ENCODE data around the gene CTDSPL2.

CTDSPL2 gene

DNA sequence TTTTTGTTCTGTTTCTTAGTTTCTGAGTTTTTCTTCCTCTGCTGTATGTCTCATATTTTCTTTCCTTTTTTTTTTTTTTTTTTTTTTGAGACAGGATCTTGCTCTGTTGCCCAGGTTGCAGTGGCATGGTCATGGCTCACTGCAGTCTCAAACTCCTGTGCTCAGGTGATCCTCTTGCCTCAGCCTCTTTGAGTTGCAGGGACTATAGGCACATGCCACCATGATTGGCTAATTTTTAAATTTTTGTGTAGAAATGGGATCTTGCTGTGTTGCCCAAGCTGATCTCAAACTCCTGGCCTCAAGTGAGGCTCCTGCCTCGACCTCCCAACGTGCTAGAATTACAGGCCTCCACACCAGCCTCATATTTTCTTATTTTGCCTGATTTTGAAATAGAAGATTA lies 51.9 kb downstream of the CTDSPL2 start:
- H3K9ac ChIP-seq (ENCODE audit: low read depth, low read length, poor library complexity, severe bottlenecking), result no peak overlapping the region
- H3K27me3 ChIP-seq (ENCODE audit: insufficient read depth, low read length, poor library complexity, severe bottlenecking), result no peaks in the 10 kb centered on the region
- TF ChIP-seq, protein P1, sequence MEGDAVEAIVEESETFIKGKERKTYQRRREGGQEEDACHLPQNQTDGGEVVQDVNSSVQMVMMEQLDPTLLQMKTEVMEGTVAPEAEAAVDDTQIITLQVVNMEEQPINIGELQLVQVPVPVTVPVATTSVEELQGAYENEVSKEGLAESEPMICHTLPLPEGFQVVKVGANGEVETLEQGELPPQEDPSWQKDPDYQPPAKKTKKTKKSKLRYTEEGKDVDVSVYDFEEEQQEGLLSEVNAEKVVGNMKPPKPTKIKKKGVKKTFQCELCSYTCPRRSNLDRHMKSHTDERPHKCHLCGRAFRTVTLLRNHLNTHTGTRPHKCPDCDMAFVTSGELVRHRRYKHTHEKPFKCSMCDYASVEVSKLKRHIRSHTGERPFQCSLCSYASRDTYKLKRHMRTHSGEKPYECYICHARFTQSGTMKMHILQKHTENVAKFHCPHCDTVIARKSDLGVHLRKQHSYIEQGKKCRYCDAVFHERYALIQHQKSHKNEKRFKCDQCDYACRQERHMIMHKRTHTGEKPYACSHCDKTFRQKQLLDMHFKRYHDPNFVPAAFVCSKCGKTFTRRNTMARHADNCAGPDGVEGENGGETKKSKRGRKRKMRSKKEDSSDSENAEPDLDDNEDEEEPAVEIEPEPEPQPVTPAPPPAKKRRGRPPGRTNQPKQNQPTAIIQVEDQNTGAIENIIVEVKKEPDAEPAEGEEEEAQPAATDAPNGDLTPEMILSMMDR (conservative IDR thresholded peaks at IDR 0.05; ENCODE audit: low read length), result no peak
- no peak for TF ChIP-seq EZH2phosphoT487 (IDR thresholded peaks at IDR 0.05; ENCODE audit: borderline replicate concordance)
- H3K4me1 ChIP-seq (ENCODE audit: insufficient read depth, low read length, poor library complexity, severe bottlenecking), result no peaks in the 10 kb centered on the region
- H3K4me2 ChIP-seq (ENCODE audit: low read depth, low read length, poor library complexity, severe bottlenecking), result no peak overlapping the region
- no peaks in the 10 kb centered on the region for H3F3A ChIP-seq (ENCODE audit: low read depth)
- no peak overlapping the region for H2AFZ ChIP-seq (ENCODE audit: low read length)
- H3K36me3 ChIP-seq (ENCODE audit: insufficient read depth, low read length), result peaks cover 5% of the 10 kb centered on the region; the same call in 1 of the 2 replicates
- H3K9me3 ChIP-seq (ENCODE audit: insufficient read depth, low read depth, low read length), result no peaks in the 10 kb centered on the region
- H4K20me1 ChIP-seq (ENCODE audit: insufficient read depth, low read length, poor library complexity, severe bottlenecking), result peaks cover 31% of the 10 kb centered on the region
- no peaks in the 10 kb centered on the region for H3K9me2 ChIP-seq (replicated peaks; ENCODE audit: low read depth, low read length)
- no peak overlapping the region for H3K4me3 ChIP-seq (ENCODE audit: low read length, poor library complexity, severe bottlenecking)
- peaks cover 65% of the 10 kb centered on the region for H3K79me2 ChIP-seq (ENCODE audit: insufficient read depth, low read length)

DNA sequence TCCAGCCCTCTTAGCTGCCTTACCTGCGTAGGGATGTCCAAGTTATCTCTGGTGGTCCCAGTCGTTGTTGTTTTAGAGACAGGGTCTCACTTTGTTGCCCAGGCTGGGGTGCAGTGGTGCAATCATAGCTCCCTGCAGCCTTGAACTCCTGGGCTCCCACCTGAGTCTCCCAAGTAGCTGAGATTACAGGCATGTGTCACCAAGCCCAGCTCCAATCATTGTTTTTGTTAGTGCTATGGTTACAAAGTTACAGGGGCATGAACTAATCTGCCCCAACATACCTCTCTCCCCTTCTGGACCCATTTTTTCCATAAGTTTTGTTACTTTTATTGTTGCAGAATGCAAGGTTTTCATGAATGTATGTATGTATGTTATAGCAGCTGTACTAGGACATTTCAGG lies 54.7 kb downstream of the CTDSPL2 start:
- no peaks in the 10 kb centered on the region for H3F3A ChIP-seq (ENCODE audit: low read depth)
- TF ChIP-seq, protein P1 (conservative IDR thresholded peaks at IDR 0.05; ENCODE audit: low read length), result no peak
- no peak for TF ChIP-seq EZH2phosphoT487 (IDR thresholded peaks at IDR 0.05; ENCODE audit: borderline replicate concordance)
- H4K20me1 ChIP-seq (ENCODE audit: insufficient read depth, low read length, poor library complexity, severe bottlenecking), result peaks cover 33% of the 10 kb centered on the region
- H3K9me3 ChIP-seq (ENCODE audit: insufficient read depth, low read depth, low read length), result no peaks in the 10 kb centered on the region
- H3K79me2 ChIP-seq (ENCODE audit: insufficient read depth, low read length), result peaks cover 60% of the 10 kb centered on the region
- H2AFZ ChIP-seq (ENCODE audit: low read length), result no peak overlapping the region
- H3K4me1 ChIP-seq (ENCODE audit: insufficient read depth, low read length, poor library complexity, severe bottlenecking), result no peaks in the 10 kb centered on the region
- H3K4me2 ChIP-seq (ENCODE audit: low read depth, low read length, poor library complexity, severe bottlenecking), result no peak overlapping the region
- H3K9ac ChIP-seq (ENCODE audit: low read depth, low read length, poor library complexity, severe bottlenecking), result no peak overlapping the region
- H3K9me2 ChIP-seq (replicated peaks; ENCODE audit: low read depth, low read length), result no peaks in the 10 kb centered on the region
- H3K4me3 ChIP-seq (ENCODE audit: low read length, poor library complexity, severe bottlenecking), result no peak overlapping the region
- H3K36me3 ChIP-seq (ENCODE audit: insufficient read depth, low read length), result peaks cover 31% of the 10 kb centered on the region; the same call in 1 of the 2 replicates
- H3K27me3 ChIP-seq (ENCODE audit: insufficient read depth, low read length, poor library complexity, severe bottlenecking), result no peaks in the 10 kb centered on the region

DNA sequence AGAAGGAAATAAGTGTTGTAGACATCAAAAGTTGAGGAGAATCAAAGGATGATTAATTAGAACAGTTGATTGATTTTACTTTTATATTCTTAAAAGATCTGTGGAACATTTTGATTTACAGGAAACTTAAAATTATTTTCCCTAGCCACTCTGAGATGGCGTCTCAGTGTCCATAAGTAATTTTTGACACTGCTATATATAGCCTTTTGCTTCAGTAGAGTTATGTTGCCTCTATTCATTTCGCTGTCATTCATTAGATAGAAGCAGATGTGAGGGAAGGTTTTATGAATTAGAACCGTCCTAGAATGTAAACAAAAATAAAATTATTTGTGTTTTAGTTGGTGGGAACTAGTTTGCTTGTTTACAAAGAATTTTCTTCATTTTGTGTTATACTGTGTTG lies 58.5 kb downstream of the CTDSPL2 start:
- Histone ChIP-seq H2AFZ (ENCODE audit: low read length) (no peak overlapping the region), H3K4me1 (ENCODE audit: insufficient read depth, low read length, poor library complexity, severe bottlenecking) (no peaks in the 10 kb centered on the region), H3K36me3 (ENCODE audit: insufficient read depth, low read length) (peaks cover 63% of the 10 kb centered on the region; the same call in 1 of the 2 replicates), H3K4me2 (ENCODE audit: low read depth, low read length, poor library complexity, severe bottlenecking) (no peak overlapping the region), H3F3A (ENCODE audit: low read depth) (no peaks in the 10 kb centered on the region), H4K20me1 (ENCODE audit: insufficient read depth, low read length, poor library complexity, severe bottlenecking) (peaks cover 16% of the 10 kb centered on the region), H3K4me3 (ENCODE audit: low read length, poor library complexity, severe bottlenecking) (no peak overlapping the region), H3K9ac (ENCODE audit: low read depth, low read length, poor library complexity, severe bottlenecking) (no peak overlapping the region), H3K79me2 (ENCODE audit: insufficient read depth, low read length) (peaks cover 24% of the 10 kb centered on the region), H3K9me3 (ENCODE audit: insufficient read depth, low read depth, low read length) (no peaks in the 10 kb centered on the region), H3K9me2 (replicated peaks; ENCODE audit: low read depth, low read length) (no peaks in the 10 kb centered on the region), H3K27me3 (ENCODE audit: insufficient read depth, low read length, poor library complexity, severe bottlenecking) (no peaks in the 10 kb centered on the region)
- no peak for TF ChIP-seq EZH2phosphoT487 (IDR thresholded peaks at IDR 0.05; ENCODE audit: borderline replicate concordance)
- TF ChIP-seq, protein P1 (conservative IDR thresholded peaks at IDR 0.05; ENCODE audit: low read length), result no peak

All from Loucy (cell line).